WERI-Rb-1 (cell line): ENCODE results near the gene CDIP1.

Experiments
- DNase-seq: peaks from one replicate; pipeline ENCODE4 v3.0.0-alpha.2; 2020
- H3K27ac ChIP-seq: fragments of 250-450 bp; sonication (Bioruptor Pico); 2 replicates; pipeline ENCODE4 v1.5.1; 2020; ENCODE audit warnings: mild to moderate bottlenecking, moderate library complexity
- H3K27me3 ChIP-seq: fragments of 250-450 bp; sonication (Bioruptor Pico); 2 replicates; pipeline ENCODE4 v1.5.1; 2021; ENCODE audit warnings: mild to moderate bottlenecking, low read depth, moderate library complexity; ENCODE audit not compliant: insufficient read depth, severe bottlenecking
- H3K36me3 ChIP-seq: fragments of 250-450 bp; sonication (Bioruptor Pico); 2 replicates; pipeline ENCODE4 v1.5.1; 2020; ENCODE audit warnings: mild to moderate bottlenecking, moderate library complexity
- H3K4me3 ChIP-seq: 2 replicates; pipeline ENCODE4 v1.5.1; 2011; ENCODE audit warnings: low read depth, mild to moderate bottlenecking, control low read depth, low read length
- H3K9me3 ChIP-seq: fragments of 250-450 bp; sonication (Bioruptor Pico); 2 replicates; pipeline ENCODE4 v1.5.1; 2021; ENCODE audit warnings: mild to moderate bottlenecking, moderate library complexity; ENCODE audit not compliant: severe bottlenecking
- TF ChIP-seq, protein P1 (sequence below): IDR thresholded peaks from 2 replicates; pipeline ENCODE4 v1.5.1; 2011; ENCODE audit warnings: low read depth, mild to moderate bottlenecking, control low read depth, inconsistent platforms, low read length

The CDIP1 gene

DNA sequence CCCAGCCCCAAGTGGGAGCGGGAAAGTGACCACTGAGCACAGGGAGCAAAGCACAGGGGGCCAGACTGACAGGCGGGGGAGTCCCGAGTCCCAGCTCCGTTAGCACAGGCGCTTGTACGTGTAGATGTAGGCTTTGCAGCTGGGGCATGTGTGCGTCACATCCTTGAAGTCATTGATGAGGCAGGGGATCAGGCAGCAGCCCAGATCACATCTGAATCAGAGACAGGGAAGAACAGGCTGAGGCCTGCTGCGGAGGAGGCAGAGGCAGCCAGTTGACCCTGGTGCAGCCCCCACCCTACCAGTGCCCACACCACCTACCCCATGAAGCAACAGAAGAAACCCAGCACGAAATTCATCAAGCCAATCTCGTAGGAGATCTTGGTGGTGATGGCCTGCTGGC, 26.1 kb downstream of the CDIP1 start:
- TF ChIP-seq, protein P1, sequence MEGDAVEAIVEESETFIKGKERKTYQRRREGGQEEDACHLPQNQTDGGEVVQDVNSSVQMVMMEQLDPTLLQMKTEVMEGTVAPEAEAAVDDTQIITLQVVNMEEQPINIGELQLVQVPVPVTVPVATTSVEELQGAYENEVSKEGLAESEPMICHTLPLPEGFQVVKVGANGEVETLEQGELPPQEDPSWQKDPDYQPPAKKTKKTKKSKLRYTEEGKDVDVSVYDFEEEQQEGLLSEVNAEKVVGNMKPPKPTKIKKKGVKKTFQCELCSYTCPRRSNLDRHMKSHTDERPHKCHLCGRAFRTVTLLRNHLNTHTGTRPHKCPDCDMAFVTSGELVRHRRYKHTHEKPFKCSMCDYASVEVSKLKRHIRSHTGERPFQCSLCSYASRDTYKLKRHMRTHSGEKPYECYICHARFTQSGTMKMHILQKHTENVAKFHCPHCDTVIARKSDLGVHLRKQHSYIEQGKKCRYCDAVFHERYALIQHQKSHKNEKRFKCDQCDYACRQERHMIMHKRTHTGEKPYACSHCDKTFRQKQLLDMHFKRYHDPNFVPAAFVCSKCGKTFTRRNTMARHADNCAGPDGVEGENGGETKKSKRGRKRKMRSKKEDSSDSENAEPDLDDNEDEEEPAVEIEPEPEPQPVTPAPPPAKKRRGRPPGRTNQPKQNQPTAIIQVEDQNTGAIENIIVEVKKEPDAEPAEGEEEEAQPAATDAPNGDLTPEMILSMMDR: no peak
- no peak for DNase-seq
- H3K27ac ChIP-seq: no peak overlapping the region
- peaks cover 67% of the 10 kb centered on the region for H3K36me3 ChIP-seq
- H3K9me3 ChIP-seq: no peaks in the 10 kb centered on the region
- no peaks in the 10 kb centered on the region for H3K27me3 ChIP-seq
- no peak overlapping the region for H3K4me3 ChIP-seq

DNA sequence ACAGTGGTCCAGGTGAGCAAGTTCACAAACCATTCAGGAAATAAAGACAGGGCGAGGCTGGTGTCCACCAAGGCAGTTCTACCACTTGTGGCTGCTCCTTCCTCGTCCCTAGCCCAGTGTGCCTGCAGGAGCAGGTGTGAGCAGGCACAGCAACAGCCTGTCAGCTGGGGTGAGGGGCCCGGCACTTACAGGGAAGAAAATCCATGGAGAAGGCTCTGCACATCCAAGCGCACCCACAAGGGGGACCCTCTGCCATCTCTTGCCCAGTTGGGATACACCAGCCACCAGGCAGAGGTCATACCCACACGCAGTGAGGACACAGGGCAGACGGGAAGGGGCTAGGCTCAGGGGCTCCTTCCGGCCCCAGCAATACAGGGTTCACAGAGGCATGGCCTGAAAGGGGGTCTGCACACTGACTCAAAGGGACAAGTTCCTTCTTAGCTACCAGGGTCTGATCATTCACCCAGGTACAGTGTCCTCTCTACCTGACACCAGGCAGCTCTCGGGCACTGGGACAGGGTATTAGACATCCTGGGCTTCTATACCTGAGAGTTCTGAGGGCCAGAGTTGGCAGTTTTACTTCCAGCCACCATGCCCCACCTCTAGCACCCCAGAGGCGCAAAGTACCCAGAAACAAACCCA, 27.0 kb downstream of the CDIP1 start:
- H3K36me3 ChIP-seq: peaks cover 76% of the 10 kb centered on the region
- TF ChIP-seq, protein P1: peak; percentile 90
- DNase-seq: peak; percentile 90
- H3K27me3 ChIP-seq: no peaks in the 10 kb centered on the region
- no peak overlapping the region; the same call in 1 of the 2 replicates for H3K27ac ChIP-seq
- H3K9me3 ChIP-seq: no peaks in the 10 kb centered on the region
- no peak overlapping the region for H3K4me3 ChIP-seq

DNA sequence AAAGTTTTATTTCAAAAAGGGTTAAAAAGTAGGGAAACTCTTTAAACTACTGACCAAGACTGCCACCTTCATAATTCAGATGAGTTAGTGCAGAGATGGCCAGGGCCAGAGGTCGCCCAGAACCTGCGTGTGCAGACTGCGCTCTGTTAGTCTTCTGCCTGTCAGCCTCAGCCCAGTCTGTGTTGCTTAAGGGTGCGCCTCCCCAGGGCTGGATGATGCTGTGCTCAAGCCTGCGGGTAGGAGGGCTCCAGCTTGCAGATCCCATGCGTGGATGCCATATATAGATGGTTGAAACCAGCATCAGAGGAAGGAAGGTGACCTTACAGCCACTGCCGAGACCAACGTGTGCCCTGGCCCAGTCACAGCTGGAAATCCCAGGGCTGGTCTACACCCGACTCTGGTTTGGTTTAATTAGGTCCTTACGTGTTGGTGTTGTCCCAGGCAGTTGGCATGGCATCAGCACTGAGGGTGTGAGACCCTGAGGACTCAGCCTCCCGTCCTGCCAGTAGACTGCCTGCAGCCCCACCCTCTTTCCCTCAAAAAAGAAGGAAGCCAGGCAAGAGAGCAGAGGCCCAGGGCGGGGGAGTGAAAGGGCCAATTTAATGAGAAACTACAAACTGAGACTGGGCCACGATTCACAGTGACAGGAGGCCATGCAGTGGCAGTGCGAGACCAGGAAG, 27.7 kb downstream of the CDIP1 start:
- no peaks in the 10 kb centered on the region for H3K9me3 ChIP-seq
- no peak overlapping the region for H3K27ac ChIP-seq
- H3K36me3 ChIP-seq: peaks cover 82% of the 10 kb centered on the region
- no peak for DNase-seq
- TF ChIP-seq, protein P1: no peak
- H3K4me3 ChIP-seq: no peak overlapping the region
- H3K27me3 ChIP-seq: no peaks in the 10 kb centered on the region

DNA sequence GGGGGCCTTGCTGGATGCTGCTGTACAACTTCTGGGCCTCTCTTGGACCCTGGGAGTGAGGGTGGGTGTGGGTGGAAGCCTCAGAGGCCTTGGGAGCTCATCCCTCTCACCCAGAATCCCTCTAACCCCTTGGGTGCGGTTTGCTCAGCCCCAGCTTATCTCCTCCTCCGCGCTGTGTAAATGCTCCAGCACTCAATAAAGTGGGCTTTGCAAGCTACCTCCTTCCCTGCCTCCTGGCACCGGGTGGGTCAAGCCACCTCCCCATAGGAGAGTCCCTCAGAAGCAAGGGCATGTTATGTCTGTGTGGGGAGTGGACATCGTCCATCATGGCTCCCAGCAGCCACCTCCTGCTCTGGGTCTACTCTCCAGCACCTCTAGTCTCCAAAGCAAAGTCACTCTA, 28.4 kb downstream of the CDIP1 start:
- DNase-seq: no peak
- no peaks in the 10 kb centered on the region for H3K27me3 ChIP-seq
- H3K4me3 ChIP-seq: no peak overlapping the region
- H3K36me3 ChIP-seq: peaks cover 82% of the 10 kb centered on the region
- H3K27ac ChIP-seq: no peak overlapping the region
- H3K9me3 ChIP-seq: no peaks in the 10 kb centered on the region
- TF ChIP-seq, protein P1: no peak

DNA sequence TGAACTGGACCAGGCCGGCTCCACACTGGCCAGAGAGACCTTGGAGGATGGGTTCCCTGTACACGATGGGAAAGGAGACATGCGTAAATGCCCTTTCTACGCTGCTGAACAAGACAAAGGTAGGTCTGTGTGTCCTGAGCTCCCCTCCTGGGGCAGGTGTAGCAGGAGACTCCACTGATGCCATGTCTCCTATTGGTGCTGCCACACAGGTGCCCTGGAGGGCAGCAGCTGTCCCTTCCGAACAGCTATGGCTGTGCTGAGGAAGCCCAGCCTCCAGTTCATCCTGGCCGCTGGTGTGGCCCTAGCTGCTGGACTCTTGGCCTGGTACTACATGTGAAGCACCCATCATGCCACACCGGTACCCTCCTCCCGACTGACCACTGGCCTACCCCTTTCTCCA, 29.2 kb downstream of the CDIP1 start:
- H3K36me3 ChIP-seq: peaks cover 82% of the 10 kb centered on the region
- DNase-seq: no peak
- no peaks in the 10 kb centered on the region for H3K27me3 ChIP-seq
- H3K9me3 ChIP-seq: no peaks in the 10 kb centered on the region
- H3K27ac ChIP-seq: no peak overlapping the region
- no peak overlapping the region for H3K4me3 ChIP-seq
- TF ChIP-seq, protein P1: no peak
